Left lobe of liver (tissue), 2 donors: Measurements from ENCODE around the gene OR2A14. TPM values are rescaled to one million over a fixed set of nuclear protein-coding genes. Genes with fewer than 3 reads are reported as not detected.
"Not testable (repeated sequence)": the region's sequence is repeated elsewhere in the genome, so short reads cannot be mapped to it uniquely, and the experiment has no call there.

Source experiments
- ATAC-seq: fragments of 200-7000 bp; cut with Tn5 transposase; one replicate; pipeline ENCODE4 v1.9.1; 2020; ENCODE audit warnings: mild to moderate bottlenecking, moderate library complexity
- DNase-seq: peaks from one replicate; pipeline ENCODE4 v3.0.0-alpha.2; 2020; ENCODE audit warnings: low spot score
- total RNA-seq: library from RNA; stranded (reverse); gene quantifications from one replicate; pipeline ENCODE4 v1.2.1, GENCODE V29; 2021
- donor health status: DM: no; HTN: no; CAD: no; lungs with moderate emphysema.
- donor health status: DM: no; HTN: yes; CAD: no.

Gene OR2A14
- total RNA-seq, 1 donor from 2014 or later = not detected

GRCh38 chr7:144144426-144144825 lies 21.4 kb downstream of the OR2A14 start:
- DNase-seq (no peak), ATAC-seq (peak; percentile 87)

GRCh38 chr7:144148224-144148827 lies 25.4 kb downstream of the OR2A14 start:
- DNase-seq (no peak), ATAC-seq (no peak)

- DNase-seq (no peak), ATAC-seq (no peak)
These were observed 35.9 kb downstream of the OR2A14 start for GRCh38 chr7:144158861-144159260.

- DNase-seq = no peak
- ATAC-seq = no peak
These were observed 41.8 kb downstream of the OR2A14 start for GRCh38 chr7:144164784-144165183.

- ATAC-seq = not testable (repeated sequence)
These were observed 48.8 kb downstream of the OR2A14 start for GRCh38 chr7:144171594-144172350.

GRCh38 chr7:144174613-144175012 lies 51.6 kb downstream of the OR2A14 start:
- no peak for ATAC-seq

More at GRCh38 chr7:144171594-144172350, 48.8 kb downstream of the OR2A14 start:
- not testable (repeated sequence) for DNase-seq

GRCh38 chr7:144178380-144179164 lies 55.6 kb downstream of the OR2A14 start:
- DNase-seq = not testable (repeated sequence)
- peak; percentile 92 for ATAC-seq

More at GRCh38 chr7:144174613-144175012, 51.6 kb downstream of the OR2A14 start:
- no peak for DNase-seq

- DNase-seq, ATAC-seq: not testable (repeated sequence)
These were observed 56.1 kb downstream of the OR2A14 start for GRCh38 chr7:144179165-144179479.

Other genes starting within 250 kb of the OR2A14 start
- 56.1 TPM for gene TCAF1, start 221.0 kb upstream of the OR2A14 start, total RNA-seq
- not detected for gene OR2F2, start 187.9 kb upstream of the OR2A14 start, total RNA-seq
- not detected for gene OR2F1, start 168.3 kb upstream of the OR2A14 start, total RNA-seq
- gene OR6B1, start 122.9 kb upstream of the OR2A14 start, total RNA-seq = not detected
- not detected for gene OR2A5, start 74.2 kb upstream of the OR2A14 start, total RNA-seq
- gene OR2A25, start 53.4 kb upstream of the OR2A14 start, total RNA-seq = not detected
- gene OR2A12, start 36.9 kb upstream of the OR2A14 start, total RNA-seq = not detected
- not detected for gene OR2A2, start 13.6 kb upstream of the OR2A14 start, total RNA-seq
- 1.4 TPM for gene CTAGE4, start 60.3 kb downstream of the OR2A14 start, total RNA-seq
- 7.2 TPM for gene ARHGEF35, start 72.7 kb downstream of the OR2A14 start, total RNA-seq
- gene OR2A42, start 116.4 kb downstream of the OR2A14 start, total RNA-seq = not detected
- 1.9 TPM for gene OR2A7, start 141.6 kb downstream of the OR2A14 start, total RNA-seq
- gene CTAGE8, start 146.1 kb downstream of the OR2A14 start, total RNA-seq = 1.4 TPM
- gene OR2A1, start 189.2 kb downstream of the OR2A14 start, total RNA-seq = not detected
- 11.6 TPM for gene ARHGEF5, start 232.2 kb downstream of the OR2A14 start, total RNA-seq